Spleen (tissue), 11 donors: ENCODE measurements around the gene VPS39. TPM values are rescaled to one million over a fixed set of nuclear protein-coding genes. Genes with fewer than 3 reads are reported as not detected.

Experiments
- DNase-seq: peaks from one replicate; pipeline ENCODE4 v3.0.0-alpha.2; 2020
- H3K27ac ChIP-seq, 8 donors: fragments of 200-600 bp; sonication (generic) in 7 of 8; 1 replicate in 4 of 8; 2 replicates in 4 of 8; pipeline versions ENCODE4 v1.5.0 to v1.8.0; 2016 to 2021; ENCODE audit warnings: inconsistent platforms in 4 of 8, mild to moderate bottlenecking in 4 of 8, moderate library complexity in 1 of 8
- H3K27me3 ChIP-seq, 7 donors: fragments of 200-600 bp; sonication (generic) in 6 of 7; replicated peaks in 1 of 7; 1 replicate in 4 of 7; 2 replicates in 3 of 7; pipeline versions ENCODE4 v1.5.0 to v1.8.0; 2016 to 2021; ENCODE audit warnings: inconsistent platforms in 3 of 7, mild to moderate bottlenecking in 1 of 7
- H3K36me3 ChIP-seq, 6 donors: fragments of 200-600 bp; sonication (generic) in 5 of 6; 1 replicate in 4 of 6; 2 replicates in 2 of 6; pipeline versions ENCODE4 v1.5.0 to v1.8.0; 2016 to 2021; ENCODE audit warnings: inconsistent platforms in 2 of 6
- H3K4me1 ChIP-seq, 6 donors: fragments of 200-600 bp; sonication (generic) in 5 of 6; 1 replicate in 3 of 6; 2 replicates in 3 of 6; pipeline versions ENCODE4 v1.5.0 to v1.8.0; 2016 to 2021; ENCODE audit warnings: inconsistent platforms in 3 of 6
- H3K4me3 ChIP-seq, 8 donors: fragments of 200-600 bp; sonication (generic) in 7 of 8; 1 replicate in 4 of 8; 2 replicates in 4 of 8; pipeline versions ENCODE4 v1.5.0 to v1.8.0; 2016 to 2021; ENCODE audit warnings: inconsistent platforms in 4 of 8, mild to moderate bottlenecking in 4 of 8, moderate library complexity in 2 of 8
- H3K9me3 ChIP-seq, 8 donors: fragments of 200-600 bp; sonication (generic) in 7 of 8; 1 replicate in 4 of 8; 2 replicates in 4 of 8; pipeline versions ENCODE4 v1.5.0 to v1.8.0; 2016 to 2021; ENCODE audit warnings: inconsistent platforms in 4 of 8
- CTCF ChIP-seq, 11 experiments: fragments of 200-600 bp in 7 of 11; fragments of 450-650 bp in 4 of 11; sonication (generic) in 4 of 11; IDR thresholded peaks in 8 of 11; conservative IDR thresholded peaks in 3 of 11; 1 replicate in 7 of 11; 2 replicates in 4 of 11; pipeline versions ENCODE4 v1.4.0 to v1.8.0; 2016 to 2021; ENCODE audit warnings: antibody characterized with exemption in 11 of 11, inconsistent platforms in 4 of 11, mild to moderate bottlenecking in 1 of 11
- POLR2A ChIP-seq, 3 donors: fragments of 450-650 bp; IDR thresholded peaks; one replicate each; pipeline ENCODE4 v1.5.1; 2017; ENCODE audit warnings: antibody characterized with exemption in 3 of 3, mild to moderate bottlenecking in 1 of 3
- POLR2AphosphoS5 ChIP-seq, 3 donors: sonication (generic); formaldehyde crosslinking; IDR thresholded peaks; one replicate each; pipeline ENCODE4 v1.5.1; 2017; ENCODE audit warnings: antibody characterized with exemption in 3 of 3
- WGBS, 5 donors: extraction: QIAGEN DNeasy Blood & Tissue Kit in 3 of 5; methylation state at CpG; one replicate each; pipeline versions ENCODE4 v1.1.5 to v1.1.7; 2013 to 2018; 5-methylcytosine and 5-hydroxymethylcytosine counted together
- intact Hi-C: fragments of 100-400 bp; cut with DNase I; formaldehyde crosslinking; loops from one replicate; pipeline ENCODE4 v1.15.0; 2023; ENCODE audit warnings: low total_unique reads
- polyA plus RNA-seq, 3 donors: library from polyadenylated mRNA; stranded (reverse); fragments of 200-250 nt; gene quantifications; one replicate each; pipeline ENCODE4 v1.2.1, GENCODE V29; 2013
- total RNA-seq, 7 donors: library from RNA; depleted of rRNA in 3 of 7; stranded (reverse); fragments of >200 nt in 3 of 7; fragmentation: NEBNext Ultra II Directional in 4 of 7; extraction: Animal tissue kit (Norgen Biotek cat#: 25700) in 4 of 7; gene quantifications; one replicate each; pipeline versions ENCODE4 v1.1.0 to v1.2.1, GENCODE V29; 2016 to 2021
- donor health status: healthy with polysubstance abuse.
- donor health status: DM: no; HTN: no; CAD: no; lungs with moderate emphysema.
- donor health status: DM: no; HTN: no; CAD: no.
- donor health status: Bipolar disorder and iron deficiency.
- donor health status: healthy.
- donor health status: DM: no; HTN: no; CAD: no.
- donor health status: DM: yes; HTN: yes; CAD: no.

VPS39 gene
- total and polyA plus RNA-seq, 10 donors, result 25.9 to 220 (median 94.2) TPM

GRCh38 chr15:42194513-42194912, 13.6 kb downstream of the VPS39 start:
- Histone ChIP-seq H3K27me3 (no peaks in the 10 kb centered on the region), H3K27ac (no peak overlapping the region), H3K36me3 (peaks cover 0 to 91% (median 42%) of the 10 kb centered on the region in 6 donors), H3K9me3 (peaks cover 0 to 4% (median 0%) of the 10 kb centered on the region in 8 donors), H3K4me1 (peaks cover 0 to 27% (median 3%) of the 10 kb centered on the region in 6 donors), H3K4me3 (no peak overlapping the region)
- TF ChIP-seq POLR2AphosphoS5 (IDR thresholded peaks at IDR 0.05), result no peak
- TF ChIP-seq CTCF (IDR thresholded peaks at IDR 0.05 in 8 of 11, conservative IDR thresholded peaks at IDR 0.05 in 3 of 11), result no peak
- no peak for TF ChIP-seq POLR2A (IDR thresholded peaks at IDR 0.05)
- no peak for DNase-seq
- intact Hi-C loops, result no loop called here
- WGBS, 5 donors, result 81 to 92% (median 88%) methylated on average over 5 of the region's 5 CpGs

- Histone ChIP-seq H3K4me1 (peaks cover 0 to 27% (median 3%) of the 10 kb centered on the region in 6 donors), H3K9me3 (peaks cover 0 to 4% (median 0%) of the 10 kb centered on the region in 8 donors), H3K27me3 (no peaks in the 10 kb centered on the region), H3K27ac (no peak overlapping the region), H3K36me3 (peaks cover 0 to 91% (median 41%) of the 10 kb centered on the region in 6 donors), H3K4me3 (no peak overlapping the region)
- WGBS, 5 donors, result 81 to 90% (median 85%) methylated on average over 3 of the region's 3 CpGs
- TF ChIP-seq POLR2A (IDR thresholded peaks at IDR 0.05), result no peak
- no peak for DNase-seq
- intact Hi-C loops, result no loop called here
These were observed 14.7 kb downstream of the VPS39 start for GRCh38 chr15:42193383-42193782.

- peaks cover 0 to 4% (median 0%) of the 10 kb centered on the region in 8 donors for H3K9me3 ChIP-seq
- peaks cover 0 to 27% (median 3%) of the 10 kb centered on the region in 6 donors for H3K4me1 ChIP-seq
- no peaks in the 10 kb centered on the region for H3K27me3 ChIP-seq
- intact Hi-C loops, result no loop called here
- H3K27ac ChIP-seq, result no peak overlapping the region
- no peak for TF ChIP-seq POLR2AphosphoS5 (IDR thresholded peaks at IDR 0.05)
- peaks cover 0 to 92% (median 44%) of the 10 kb centered on the region in 6 donors for H3K36me3 ChIP-seq
- no peak for DNase-seq
- no peak overlapping the region for H3K4me3 ChIP-seq
- 77 to 84% (median 80%) methylated on average over 8 of the region's 8 CpGs for WGBS, 5 donors
These were observed 16.3 kb downstream of the VPS39 start for GRCh38 chr15:42191610-42192346.

GRCh38 chr15:42190370-42190769, 17.7 kb downstream of the VPS39 start:
- intact Hi-C loops, result no loop called here
- Histone ChIP-seq H3K27me3 (no peaks in the 10 kb centered on the region), H3K9me3 (no peaks in the 10 kb centered on the region), H3K4me3 (no peak overlapping the region), H3K4me1 (peaks cover 0 to 27% (median 3%) of the 10 kb centered on the region in 6 donors), H3K36me3 (peaks cover 0 to 97% (median 58%) of the 10 kb centered on the region in 6 donors), H3K27ac (no peak overlapping the region)
- DNase-seq, result no peak
- 89 to 97% (median 94%) methylated on average over 2 of the region's 2 CpGs for WGBS, 5 donors
- no peak for TF ChIP-seq POLR2A (IDR thresholded peaks at IDR 0.05)

GRCh38 chr15:42185801-42186200, 22.3 kb downstream of the VPS39 start:
- no peak for DNase-seq
- Histone ChIP-seq H3K27ac (no peak overlapping the region), H3K36me3 (peaks cover 0 to 100% (median 91%) of the 10 kb centered on the region in 6 donors), H3K9me3 (no peaks in the 10 kb centered on the region), H3K4me3 (no peak overlapping the region), H3K4me1 (peaks cover 0 to 13% (median 0%) of the 10 kb centered on the region in 6 donors), H3K27me3 (no peaks in the 10 kb centered on the region)
- TF ChIP-seq POLR2AphosphoS5 (IDR thresholded peaks at IDR 0.05), result no peak
- no peak for TF ChIP-seq POLR2A (IDR thresholded peaks at IDR 0.05)
- TF ChIP-seq CTCF (IDR thresholded peaks at IDR 0.05 in 8 of 11, conservative IDR thresholded peaks at IDR 0.05 in 3 of 11), result no peak
- intact Hi-C loops, result no loop called here
- 96 to 100% (median 100%) methylated on average over 1 of the region's 1 CpG for WGBS, 5 donors
